ENCODE measurements around the gene KIF3C. TPM values are rescaled to one million over a fixed set of nuclear protein-coding genes. Genes with fewer than 3 reads are reported as not detected.

Gene KIF3C
- total RNA-seq, 1 experiment from 2014 or later, result 3.2 TPM

GRCh38 chr2:25877431-25878360, 104.6 kb downstream of the KIF3C start:
- DNase-seq (ENCODE audit: low spot score), result peak; percentile 67

Small RNAs within 50 kb of the gene (small RNA-seq; reads per million reads assigned to genes)
- gene NDUFB4P4 (not detected), gene UQCRHP2 (not detected)

Other genes starting within 250 kb of the KIF3C start
- gene ASXL2, start 104.0 kb downstream of the KIF3C start, total RNA-seq (2014; rRNA removed; shearing (Covaris generic)), result 9.3 and 12.1 TPM in 2 replicates
- 118 and 135 TPM in 2 replicates for gene RAB10, start 51.6 kb upstream of the KIF3C start, total RNA-seq (2014; rRNA removed; shearing (Covaris generic))
- 0.33 and 0.55 TPM in 2 replicates for gene GAREM2, start 190.6 kb upstream of the KIF3C start, total RNA-seq (2014; rRNA removed; shearing (Covaris generic))